HG03342 (cell line): ENCODE data around the gene RMDN2.
"Not testable (repeated sequence)": the region's sequence is repeated elsewhere in the genome, so short reads cannot be mapped to it uniquely, and the experiment has no call there.

Source experiments
- ATAC-seq: cut with Tn5 transposase; IDR thresholded peaks from one replicate; pipeline ENCODE4 v1.9.1; 2021; ENCODE audit warnings: mild to moderate bottlenecking, moderate library complexity; ENCODE audit not compliant: unreplicated experiment

The RMDN2 gene

DNA sequence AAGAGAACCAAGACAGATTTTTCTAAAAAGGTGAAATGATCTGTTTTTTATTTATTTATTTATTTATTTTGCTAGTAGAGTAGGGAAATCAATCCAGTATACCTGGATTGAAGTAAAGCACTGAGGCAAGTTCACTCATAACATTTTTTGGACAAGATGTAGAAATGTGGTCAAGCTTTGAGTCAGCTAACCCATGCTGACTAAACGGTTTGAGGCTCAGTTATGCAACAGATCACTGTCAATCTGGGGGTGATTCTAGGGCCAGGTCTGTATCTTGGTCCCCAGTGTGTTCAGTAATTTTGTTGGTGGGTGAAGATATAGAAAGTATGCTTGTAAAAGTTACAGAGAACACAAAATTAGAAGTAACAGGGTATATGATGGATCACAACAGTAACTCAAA, 60.2 kb downstream of the RMDN2 start:
- ATAC-seq = no peak

DNA sequence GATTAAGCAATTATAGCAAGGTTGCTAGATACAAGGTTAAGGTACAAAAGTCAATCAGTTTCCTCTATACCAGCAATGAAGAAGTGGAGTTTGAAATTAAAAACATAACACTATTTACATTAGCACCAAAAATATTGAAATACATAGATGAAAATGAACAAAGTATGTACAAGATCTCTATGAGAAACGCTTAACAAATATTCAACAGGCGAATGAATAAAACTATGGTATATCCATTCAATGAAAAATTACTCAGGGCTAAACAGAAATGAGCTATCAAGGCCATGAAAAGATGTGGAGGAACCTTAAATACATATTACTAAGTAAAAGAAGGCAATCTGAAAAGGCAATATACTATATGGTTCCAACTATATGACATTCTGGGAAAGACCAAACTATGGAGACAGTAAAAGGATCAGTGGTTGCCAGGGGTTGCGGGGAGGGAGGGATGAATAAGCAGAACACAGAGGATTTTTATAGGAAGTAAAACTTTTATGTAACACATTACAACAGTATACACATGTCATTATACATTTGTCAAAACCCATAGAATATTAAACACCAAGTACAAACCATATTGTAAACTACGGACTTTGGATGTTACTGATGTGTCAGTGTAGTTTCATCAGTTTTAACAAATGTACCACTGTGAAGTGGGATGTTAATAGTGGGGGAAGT, 62.1 kb downstream of the RMDN2 start:
- no peak for ATAC-seq

DNA sequence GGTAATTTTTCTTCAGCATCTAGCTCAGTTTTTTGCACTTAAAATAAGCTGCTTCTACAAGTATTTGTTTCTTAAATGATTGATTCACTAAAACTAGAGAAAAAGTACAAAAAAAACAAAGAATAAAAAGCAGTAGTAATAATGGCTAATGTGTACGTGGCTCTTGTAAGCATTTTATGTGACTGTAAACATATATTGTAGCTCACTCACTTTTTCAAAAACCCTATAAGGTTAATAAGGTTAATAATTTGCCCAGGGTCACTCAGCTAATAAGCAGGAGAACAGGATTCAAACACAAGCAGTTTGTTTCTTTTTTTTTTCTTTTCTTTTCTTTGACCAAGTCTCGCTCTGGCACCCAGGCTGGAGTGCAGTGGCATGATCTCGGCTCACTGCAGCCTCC, 67.5 kb downstream of the RMDN2 start:
- ATAC-seq = no peak

DNA sequence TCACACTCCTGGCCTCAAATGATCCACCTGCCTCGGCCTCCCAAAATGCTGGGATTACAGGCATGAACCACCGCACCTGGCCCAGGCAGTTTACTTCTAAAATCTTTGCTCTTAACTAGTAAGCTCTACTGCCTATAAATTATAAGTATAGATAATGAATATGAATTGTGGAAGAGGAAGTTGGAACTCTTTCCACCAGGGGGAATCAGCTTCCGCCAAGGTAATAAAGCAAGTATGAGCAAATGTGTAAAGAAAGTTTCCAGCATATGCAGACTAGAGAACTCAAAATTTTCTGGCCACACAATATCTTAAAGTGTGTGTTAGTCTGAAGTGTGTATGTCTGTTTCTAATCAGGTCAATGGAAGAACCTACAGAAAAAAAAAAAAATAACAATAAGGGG, 68.1 kb downstream of the RMDN2 start:
- ATAC-seq = no peak

DNA sequence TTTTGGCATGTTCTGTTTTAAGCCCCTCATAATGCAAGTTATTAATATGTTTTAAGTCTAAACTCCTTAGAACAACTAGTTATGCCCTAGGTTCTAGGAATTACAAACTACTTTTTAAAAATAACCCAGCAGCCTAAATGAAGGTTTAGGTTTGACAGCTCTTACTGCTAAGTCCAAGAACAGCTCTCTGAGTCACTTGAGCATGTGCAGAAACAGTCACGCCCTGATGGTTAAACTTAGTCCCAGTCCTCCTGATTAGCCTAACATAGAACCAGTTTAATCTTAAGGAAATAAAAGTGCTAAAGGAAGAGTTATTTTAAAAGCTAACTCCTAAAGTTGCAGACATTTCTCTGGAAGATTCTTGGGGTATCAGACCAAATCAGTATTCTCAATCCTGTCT, 72.5 kb downstream of the RMDN2 start:
- ATAC-seq = no peak

DNA sequence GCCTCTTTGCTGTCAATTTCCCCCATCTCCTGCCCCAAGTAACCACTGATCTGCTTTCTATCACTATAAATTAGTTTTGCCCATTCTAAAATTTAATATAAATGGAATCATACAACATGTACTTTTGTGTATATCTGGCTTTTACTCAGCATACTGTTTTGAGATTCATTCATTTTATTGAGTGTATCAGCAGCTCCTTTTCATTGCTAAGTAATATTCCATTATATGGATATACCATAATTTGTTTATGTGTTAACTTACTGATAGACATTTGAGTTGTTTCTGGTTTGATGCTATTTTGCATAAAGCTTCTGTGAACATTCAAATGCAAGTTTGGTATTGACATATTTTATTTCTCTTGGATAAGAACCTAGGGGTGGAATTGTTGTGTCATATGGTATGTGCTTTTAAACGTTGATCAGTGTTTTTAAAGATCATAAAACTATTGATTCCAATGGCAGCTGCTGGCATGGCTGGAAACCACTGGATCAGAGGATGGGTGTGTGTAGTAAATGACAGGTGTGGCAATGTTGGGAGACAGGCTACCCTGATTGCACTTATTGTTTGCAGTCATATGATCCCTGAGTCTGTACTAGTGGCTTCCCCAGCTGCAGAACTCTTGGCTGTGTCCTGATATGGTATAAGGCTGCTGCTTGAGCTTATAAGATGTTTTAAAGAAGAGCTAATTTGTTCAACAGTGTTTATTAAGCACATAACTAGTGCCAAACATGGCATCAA, 75.6 kb downstream of the RMDN2 start:
- ATAC-seq = no peak

DNA sequence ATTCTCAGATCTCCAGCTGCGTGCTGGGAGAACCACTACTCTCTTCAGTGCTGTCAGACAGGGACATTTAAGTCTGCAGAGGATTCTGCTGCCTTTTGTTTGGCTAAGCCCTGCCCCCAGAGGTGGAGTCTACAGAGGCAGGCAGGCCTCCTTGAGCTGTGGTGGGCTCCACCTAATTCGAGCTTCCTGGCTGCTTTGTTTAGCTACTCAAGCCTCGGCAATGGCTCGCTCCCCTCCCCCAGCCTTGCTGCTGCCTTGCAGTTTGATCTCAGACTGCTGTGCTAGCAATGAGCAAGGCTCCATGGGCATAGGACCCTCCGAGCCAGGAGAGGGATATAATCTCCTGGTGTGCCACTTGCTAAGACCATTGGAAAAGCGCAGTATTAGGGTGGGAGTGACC, 85.1 kb downstream of the RMDN2 start:
- not testable (repeated sequence) for ATAC-seq

DNA sequence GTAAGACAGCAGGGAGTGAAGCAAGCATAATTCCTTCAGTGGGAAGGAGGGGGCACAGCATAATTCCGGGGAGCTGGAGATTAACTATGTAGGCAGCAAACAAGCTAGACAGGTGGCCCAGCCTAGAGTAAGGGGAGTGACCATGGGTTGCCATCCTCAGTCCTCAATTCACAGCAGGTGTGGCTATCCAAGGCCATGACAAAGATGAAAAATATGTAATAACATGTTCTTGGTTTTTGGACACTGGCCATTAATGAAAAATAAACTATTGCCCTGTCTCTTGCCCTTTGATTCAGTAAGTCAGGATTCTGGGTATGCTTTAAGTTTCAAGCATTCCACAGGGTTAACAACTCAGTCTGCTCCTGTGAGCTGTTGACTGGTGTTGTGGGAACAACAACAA, 85.9 kb downstream of the RMDN2 start:
- no peak for ATAC-seq

DNA sequence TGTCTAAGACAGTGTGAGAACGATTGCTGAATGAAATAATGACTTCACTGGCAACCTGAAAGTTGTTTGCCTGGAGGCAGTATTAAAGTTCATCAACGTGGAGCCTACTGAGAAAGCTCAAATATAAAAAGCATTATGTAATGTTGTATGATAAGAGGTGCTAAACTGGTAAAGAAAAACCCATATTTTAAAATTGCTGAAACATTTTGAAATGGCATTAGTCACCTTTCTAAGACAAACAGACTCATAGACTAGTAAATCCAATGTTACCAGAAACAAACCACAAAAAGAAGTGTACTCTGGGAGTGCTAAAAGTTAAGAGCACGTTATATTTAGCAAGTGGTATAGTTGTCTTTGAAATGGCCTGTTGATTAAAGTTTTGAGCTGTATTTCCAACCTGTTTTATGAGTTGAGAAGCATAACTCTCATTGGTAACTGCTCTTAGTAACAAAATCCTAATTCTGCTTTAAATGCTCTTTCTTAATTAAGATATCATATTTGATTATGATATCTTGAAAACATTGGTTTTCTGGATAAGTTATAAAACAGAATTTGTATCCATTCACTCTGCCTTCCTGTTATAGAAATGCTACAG, 88.2 kb downstream of the RMDN2 start:
- ATAC-seq = no peak

DNA sequence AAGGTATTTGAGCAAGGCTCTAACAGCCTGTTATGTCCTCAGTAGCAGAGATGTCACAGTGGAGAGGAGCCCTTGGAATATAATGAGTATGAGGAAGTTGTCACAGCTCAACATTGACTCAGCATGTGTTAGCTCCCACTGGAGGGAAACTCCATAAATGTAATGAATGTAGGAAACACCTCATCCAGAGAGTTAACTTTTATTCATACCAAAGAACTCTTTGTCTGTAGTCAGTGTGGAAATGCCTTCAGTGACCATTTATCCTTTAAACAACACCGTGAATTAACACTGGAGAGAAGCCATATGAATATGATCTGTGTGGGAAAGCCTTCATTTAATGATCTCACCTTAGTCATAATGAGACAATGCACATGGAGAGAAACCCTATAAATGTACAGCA, 91.1 kb downstream of the RMDN2 start:
- no peak for ATAC-seq

DNA sequence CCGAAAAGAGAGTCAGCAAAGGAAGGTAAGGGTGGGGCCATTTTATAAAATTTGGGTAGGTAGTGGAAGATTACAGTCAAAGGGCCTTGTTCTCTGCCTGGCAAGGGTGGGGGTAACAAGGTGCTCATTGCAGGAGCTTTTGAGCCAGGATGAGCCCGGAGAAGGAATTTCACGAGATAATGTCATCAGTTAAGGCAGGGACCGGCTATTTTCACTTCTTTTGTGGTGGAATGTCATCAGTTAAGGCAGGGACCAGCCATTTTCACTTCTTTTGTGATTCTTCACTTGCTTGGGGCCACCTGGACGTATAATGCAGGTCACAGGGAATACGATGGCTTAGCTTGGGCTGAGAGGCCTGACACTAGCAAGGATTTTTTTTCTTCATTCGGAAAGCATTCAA, 92.7 kb downstream of the RMDN2 start:
- ATAC-seq = no peak

DNA sequence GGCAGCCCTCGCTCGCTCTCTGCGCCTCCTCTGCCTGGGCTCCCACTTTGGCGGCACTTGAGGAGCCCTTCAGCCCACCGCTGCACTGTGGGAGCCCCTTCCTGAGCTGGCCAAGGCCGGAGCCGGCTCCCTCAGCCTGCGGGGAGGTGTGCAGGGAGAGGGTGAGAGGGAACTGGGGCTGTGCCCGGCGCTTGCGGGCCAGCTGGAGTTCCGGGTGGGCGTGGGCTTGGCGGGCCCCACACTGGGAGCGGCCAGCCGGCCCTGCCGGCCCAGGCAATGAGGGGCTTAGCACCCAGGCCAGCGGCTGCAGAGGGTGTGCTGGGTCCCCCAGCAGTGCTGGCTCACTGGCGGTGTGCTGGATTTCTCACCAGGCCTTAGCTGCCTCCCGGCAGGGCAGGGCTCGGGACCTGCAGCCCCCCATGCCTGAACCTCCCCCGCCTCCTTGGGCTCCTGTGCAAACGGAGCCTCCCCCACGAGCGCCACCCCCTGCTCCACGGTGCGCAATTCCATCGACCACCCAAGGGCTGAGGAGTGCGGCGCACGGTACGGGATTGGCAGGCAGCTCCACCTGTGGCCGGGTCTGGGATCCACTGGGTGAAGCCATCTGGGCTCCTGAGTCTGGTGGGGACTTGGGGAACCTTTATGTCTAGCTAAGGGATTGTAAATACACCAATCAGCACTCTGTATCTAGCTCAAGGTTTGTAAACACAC, 95.4 kb downstream of the RMDN2 start:
- ATAC-seq = not testable (repeated sequence)

DNA sequence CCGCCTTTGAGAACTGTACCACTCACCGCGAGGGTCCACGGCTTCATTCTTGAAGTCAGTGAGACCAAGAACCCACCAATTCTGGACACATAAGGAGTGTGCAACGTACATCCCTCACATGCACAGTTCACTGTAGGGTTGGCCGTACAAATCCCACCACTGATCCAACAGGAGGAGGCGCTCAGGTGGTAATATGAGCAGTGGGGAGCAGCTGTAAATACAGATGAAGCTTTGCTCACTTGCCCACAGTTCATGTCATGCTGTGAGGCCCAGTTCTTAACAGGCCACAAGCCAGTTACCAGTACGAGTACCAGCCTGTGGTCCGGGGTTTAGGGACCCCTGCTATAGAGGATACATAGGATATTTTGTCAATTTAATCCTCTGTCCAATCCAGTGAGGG, 96.5 kb downstream of the RMDN2 start:
- ATAC-seq = no peak

DNA sequence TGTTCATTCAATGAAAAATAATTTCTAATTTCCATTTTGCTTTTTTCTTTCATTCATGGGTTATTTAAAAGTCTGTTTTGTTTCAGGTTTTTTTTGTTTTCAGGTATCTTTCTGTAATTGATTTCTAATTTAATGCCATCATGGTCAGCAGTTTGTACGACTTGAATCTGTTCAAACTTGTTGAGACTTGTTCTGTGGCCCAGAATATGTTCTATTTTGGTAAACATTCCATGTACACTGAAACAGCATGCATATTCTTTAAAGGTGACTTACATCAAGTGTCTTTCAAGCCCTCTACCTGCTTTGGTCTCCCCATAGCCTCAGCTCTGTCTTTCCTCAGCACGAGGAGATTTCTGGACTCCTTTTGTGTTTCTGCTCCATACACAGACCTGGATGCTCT, 101.8 kb downstream of the RMDN2 start:
- ATAC-seq = no peak

DNA sequence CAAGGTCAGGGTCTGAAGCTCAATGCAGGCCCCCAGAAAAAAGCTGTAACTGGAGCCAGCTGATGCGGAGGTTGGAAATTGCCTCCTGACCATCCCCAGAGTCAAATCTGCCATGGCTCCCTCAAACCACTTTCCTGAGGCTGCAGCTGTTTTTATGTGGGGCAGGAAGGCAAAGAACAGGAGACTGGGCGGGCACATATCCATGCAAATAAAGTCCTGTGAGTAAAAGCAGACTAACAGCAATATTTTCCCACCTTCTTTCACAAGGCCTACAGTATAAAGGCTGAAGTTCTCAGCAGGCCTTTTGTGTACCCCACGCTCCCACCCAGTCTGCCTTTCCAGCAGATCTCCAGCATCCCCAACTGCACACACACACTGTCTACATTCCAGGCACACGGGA, 103.7 kb downstream of the RMDN2 start:
- no peak for ATAC-seq

DNA sequence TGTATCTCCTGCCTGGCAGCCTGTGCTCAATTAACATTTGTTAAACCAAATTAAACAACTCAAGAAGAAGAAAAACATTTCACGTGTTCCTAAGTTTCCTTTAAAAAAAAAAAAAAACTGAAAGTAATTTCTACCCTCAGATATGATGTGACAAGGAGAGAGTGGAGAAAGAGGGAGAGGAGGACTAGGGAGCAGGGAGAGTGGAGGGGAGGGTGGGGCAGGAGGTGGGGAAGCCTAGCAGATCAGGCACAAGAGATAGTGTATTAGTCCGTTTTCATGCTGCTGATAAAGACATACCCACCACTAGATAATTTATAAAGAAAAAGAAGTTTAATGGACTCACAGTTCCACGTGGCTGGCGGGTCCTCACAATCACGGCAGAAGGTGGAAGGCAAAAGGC, 104.4 kb downstream of the RMDN2 start:
- no peak for ATAC-seq

DNA sequence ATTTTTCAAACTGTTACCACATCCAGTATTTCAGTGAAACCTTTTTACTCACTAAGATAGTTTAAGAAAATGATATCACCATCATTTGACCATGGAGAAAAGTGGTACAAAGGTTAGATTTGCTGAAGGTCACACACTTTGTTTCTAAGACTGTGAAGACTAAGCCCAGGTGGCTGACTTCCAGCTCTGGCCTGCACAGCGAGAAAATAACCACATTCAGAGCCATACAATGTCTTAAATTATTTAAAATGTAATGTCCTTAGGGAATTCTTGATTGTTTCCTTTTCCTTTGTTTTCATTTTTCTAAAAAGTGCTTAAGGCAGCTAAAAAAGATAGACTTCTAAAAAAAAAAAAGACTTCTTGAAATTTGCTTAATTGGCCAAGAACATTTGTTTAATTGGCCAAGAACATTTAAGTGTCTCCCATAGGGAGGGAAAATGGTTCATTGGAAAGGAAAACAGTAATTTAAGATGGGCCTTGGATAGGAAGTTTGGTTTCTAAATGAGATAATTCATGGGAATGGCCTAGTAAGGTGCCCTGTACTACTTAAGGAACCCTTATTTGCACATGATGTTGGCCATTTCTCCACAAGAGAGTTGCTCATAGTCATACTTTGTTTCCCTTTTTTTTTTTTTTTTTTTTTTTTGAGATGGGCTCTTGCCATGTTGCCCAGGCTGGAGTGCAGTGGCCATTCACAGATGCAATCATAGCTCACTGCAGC, 105.7 kb downstream of the RMDN2 start:
- ATAC-seq = no peak

DNA sequence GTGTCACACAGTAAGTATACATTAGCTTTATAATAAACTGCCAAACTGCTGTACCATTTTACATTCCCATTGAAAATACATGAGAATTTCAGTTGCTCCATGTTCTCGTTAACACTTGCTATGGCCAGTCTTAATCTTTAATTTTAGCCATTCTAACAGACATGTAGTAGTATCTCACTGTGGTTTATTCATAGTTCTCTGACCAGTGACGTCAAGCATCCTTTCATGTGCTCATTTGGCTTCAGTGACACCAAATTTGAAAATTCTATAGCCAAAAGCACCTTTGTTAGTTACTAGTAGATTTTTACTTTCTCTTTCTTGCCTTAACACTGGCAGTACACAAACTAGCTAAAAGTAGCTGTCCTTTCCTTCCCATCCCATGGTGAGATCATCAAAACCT, 107.9 kb downstream of the RMDN2 start:
- no peak for ATAC-seq

DNA sequence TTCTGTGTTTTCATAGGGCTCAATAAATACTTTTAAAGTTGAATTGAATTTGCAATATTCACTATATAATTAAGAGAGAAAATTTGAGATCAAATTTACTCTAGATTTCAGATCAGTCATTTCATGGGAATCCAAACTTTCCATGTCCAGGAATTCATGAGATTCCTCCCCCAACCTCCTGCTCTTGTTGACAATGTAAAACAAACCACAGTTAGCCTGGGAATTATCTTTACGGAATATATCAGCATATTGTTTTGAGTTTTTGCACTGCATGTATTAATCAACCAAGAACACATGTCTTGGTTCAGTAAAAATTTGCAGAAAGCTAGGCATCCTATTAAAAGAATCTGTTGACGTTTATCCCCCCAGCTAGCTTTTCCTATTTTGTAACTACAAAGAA, 108.6 kb downstream of the RMDN2 start:
- no peak for ATAC-seq

DNA sequence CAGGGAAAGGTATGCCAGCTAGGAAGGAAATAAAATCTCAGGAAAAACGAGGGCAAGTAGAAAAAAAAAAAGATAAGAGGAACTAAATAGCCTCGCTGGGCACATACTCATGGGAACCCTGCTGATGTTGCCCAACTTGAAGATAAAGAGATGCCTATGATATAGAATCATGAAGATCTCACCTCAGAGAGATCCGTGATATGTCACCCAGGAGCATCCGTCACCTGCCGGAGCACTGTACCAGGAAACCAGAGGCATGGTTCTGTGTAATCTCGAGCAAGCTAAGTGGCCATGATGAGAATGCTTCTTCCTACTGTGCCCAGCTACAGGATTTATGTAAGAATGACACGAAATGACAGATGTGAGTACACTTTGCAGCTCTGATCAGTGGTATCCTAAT, 110.9 kb downstream of the RMDN2 start:
- no peak for ATAC-seq

DNA sequence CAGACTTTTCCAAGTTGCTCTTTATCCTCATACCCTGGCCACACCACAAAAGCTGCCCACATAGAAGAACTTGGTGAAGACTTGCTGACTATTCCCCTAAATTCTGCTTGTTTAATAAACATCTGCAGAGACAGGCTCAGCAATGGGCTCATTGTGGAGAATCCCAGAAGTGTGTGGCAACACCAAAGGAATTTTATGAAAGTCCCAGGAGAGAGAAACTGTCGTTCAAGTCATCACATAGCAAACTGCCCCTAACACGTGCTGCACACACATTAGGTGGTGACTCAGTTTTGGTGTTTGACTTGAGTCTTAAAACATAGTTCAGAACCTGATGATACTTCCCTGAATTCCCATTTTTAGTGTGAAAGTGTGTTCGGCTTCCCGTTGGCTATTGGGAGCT, 112.2 kb downstream of the RMDN2 start:
- no peak for ATAC-seq
